GM19043 (cell line): ENCODE measurements around the gene SLC20A1.

ENCODE experiments used
- ATAC-seq: cut with Tn5 transposase; IDR thresholded peaks from one replicate; pipeline ENCODE4 v1.9.1; 2021; ENCODE audit warnings: low read depth; ENCODE audit not compliant: unreplicated experiment

SLC20A1 gene

GRCh38 chr2:112625474-112626114 is 20.1 kb upstream of the SLC20A1 start:
- ATAC-seq: no peak

DNA sequence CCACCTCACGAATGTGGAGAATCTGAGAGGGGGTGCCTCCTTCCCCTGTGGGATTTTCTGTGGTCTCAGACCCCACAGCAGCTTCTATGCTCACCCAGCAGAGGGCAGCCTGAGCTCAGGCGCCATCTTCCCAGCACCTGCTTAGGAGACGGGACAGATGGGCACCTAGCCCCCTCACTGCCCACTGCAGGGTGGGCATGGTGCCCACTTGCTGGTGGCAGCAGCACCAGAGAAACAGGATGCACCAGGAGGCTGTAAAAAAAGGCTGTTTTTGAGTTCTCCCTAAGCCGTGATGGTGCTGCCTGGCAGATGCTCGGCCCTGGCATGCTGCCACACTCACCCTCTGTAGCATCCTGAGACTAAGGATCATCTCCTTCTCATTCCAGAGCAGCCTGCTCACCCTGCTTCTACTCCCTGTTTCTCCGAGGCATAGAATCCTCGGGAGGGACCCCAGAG is 19.1 kb upstream of the SLC20A1 start:
- peak; percentile 43 for ATAC-seq

DNA sequence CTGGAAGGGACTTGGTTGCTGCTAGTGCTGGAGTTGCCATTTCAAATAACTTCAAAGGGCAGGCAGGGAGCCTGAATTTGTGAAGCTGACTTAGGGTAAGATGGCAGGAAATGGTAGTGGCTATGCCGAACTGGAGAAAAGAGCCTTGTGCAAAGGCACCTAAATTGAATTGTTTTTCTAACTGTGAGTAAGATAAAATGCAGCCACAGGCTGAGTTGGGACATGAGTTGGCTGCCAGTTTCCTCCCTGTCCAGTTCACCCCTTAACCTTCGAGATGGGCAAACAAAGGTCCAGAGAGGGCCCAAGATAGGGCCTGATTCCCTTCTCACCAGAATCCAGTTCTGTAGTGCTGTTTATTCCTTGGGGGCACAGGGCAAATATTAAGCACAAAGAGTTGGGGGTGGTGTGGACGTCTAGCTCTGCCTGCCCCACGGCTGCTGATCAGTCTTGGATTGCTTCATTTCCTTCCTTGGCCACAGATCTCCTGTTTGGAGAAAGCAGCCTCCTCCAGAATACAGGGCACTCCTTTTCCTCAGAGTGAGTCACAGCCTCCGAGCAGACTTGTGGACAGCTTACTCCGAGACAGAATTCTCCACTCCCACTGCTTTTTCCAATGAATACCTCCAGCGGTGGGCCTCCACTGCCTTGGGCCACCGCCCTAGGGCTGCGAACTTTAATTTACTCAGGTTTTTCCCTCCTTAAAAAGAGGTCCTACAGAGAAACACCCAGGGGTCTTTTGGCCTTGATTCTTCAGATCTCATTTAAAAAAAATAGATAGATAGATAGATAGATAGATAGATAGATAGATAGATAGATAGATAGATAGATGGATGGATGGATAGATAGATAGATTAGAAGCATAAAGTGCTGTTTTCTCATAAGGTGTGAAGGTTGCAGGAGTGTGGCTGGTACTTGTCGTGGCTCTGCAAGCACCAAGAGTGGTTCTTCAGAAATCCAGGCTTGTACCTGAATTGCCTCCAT is 18.4 kb upstream of the SLC20A1 start:
- no peak for ATAC-seq

- ATAC-seq: no peak
Measured at GRCh38 chr2:112629224-112629623, 16.5 kb upstream of the SLC20A1 start.

- no peak for ATAC-seq
Measured at GRCh38 chr2:112629823-112630222, 15.9 kb upstream of the SLC20A1 start.

DNA sequence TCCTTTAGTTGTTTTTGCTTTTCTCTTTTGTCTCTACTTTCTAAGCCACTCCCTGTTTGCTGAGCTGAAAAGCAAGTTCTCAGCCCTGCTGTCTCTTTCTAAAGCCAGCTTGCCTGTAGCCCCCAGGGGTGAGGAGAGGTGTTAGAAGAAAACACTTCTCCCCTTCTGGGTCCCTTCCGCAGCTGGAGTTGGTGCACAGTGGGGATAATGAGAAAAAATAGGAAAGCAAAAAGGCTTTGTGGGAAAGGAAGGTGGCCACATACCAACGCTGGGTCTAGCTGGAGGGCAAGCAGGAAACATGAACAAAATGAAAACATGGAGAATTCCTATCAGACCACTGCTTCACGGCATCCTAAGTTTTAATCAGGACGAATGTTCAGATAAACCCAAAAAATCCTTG is 15.5 kb upstream of the SLC20A1 start:
- no peak for ATAC-seq

DNA sequence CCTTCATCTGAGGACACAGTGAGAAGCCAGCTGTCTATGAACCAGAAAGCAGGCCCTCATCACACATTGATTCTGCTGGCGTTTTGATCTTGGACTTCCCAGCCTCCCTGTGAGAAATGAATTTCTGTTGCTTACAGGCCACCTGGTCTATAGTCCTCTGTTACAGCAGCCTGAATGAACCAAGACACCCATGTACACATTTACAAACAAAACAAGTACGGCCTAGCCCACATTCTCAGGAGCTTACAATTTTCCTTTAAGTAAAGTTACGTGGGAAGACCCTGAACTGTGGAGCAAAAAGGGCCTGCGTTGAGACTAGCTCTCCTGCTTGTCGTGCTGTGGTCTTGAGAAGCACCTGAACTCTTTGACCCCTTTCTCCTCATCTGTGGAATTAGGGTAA is 12.0 kb upstream of the SLC20A1 start:
- no peak for ATAC-seq

- no peak for ATAC-seq
Measured at GRCh38 chr2:112634153-112634873, 11.4 kb upstream of the SLC20A1 start.

- ATAC-seq: no peak
Measured at GRCh38 chr2:112634874-112635157, 10.9 kb upstream of the SLC20A1 start.

DNA sequence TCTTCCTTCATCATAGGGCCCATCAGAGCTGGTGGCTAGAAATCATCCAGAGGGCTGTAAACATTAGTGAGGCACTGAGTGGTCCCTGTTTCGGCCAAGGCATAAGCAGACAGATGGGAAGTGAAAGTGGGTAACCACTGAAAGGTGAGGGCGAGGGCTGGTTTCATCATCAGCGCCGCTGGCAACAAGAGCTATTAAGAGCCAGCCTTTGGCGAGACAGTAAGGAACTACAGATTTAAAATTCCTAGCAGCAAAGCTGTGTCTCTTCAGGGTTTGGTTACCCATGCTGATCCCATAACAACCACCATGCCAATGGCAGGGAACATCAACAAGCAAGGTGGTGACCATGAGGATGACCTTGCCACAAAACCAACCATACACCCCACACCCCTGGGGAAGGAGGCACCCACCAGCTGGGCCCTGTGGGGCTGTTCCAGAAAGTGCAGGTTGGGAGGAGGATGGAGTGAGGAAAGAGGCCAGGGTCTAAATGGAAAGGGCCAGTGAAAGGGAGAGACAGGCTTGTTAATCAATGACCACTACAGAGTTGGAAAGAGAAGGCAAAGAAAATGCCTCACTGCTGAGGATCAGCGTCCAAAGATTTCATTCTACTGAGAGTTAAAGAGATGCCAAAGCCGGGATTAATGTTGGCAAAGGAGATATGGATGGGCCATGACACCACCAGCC is 9.0 kb upstream of the SLC20A1 start:
- ATAC-seq: peak; percentile 87

DNA sequence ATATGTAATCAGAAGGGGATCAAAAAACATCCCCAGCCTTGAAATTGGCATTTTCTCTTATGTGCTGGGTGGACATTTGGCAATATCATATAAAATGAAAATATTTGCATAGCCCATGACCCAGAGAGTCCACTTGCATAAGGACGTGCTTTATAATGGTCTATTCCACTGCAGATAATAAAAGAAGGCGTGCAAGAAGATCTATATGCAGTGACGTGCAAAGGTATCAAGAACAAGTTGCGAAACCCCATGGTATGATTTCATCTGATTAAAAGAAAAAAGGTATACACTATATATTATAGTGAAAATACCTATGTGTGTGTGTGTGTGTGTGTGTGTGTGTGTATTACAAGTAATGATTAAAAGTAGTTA is 8.5 kb upstream of the SLC20A1 start:
- ATAC-seq: no peak

GRCh38 chr2:112639936-112640335 is 5.8 kb upstream of the SLC20A1 start:
- ATAC-seq: no peak

- ATAC-seq: no peak
Measured at GRCh38 chr2:112640467-112640799, 5.3 kb upstream of the SLC20A1 start.

DNA sequence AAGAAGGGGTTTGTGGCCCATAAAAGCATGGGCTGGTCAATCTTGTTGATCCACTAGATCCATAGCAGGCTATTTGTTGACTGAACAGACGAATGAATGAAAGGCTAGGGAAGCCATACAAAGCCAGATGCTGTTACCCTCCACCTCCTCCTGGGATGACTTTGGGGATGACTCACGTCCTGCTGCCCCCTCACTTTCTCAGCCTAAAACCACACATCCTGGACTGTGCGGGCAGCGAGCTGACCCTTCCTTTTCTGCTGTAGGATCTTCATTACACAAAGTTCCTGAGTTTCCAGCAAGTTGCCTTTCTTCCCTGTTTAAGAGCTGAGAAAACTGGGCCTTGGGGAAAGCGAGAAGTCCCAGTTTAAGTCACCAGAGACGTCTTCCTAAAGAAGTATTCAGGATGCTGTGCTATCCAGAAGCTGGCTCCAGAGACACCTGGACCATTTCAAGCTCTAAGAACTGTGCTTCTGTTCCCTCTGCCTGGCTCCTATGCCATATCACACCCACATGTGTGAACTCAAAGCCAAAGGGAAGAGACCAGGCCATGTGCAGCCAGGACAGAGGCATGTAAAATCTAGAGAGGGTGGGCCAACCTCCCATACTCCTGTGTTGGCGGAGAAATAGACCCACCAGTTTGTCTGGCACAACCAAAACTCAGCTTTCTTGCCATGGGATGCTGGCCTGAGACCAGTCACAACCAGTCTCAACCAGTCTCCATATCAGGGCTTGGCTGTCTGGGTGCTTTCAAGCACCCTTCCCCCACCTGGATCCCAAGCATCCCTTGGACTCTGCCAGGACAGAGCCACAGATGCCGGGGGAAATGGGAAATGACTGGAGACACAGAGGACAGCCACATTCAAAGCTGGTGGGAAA is 4.7 kb upstream of the SLC20A1 start:
- no peak for ATAC-seq

- no peak for ATAC-seq
Measured at GRCh38 chr2:112641701-112642100, 4.0 kb upstream of the SLC20A1 start.

GRCh38 chr2:112642561-112642960 is 3.2 kb upstream of the SLC20A1 start:
- no peak for ATAC-seq

DNA sequence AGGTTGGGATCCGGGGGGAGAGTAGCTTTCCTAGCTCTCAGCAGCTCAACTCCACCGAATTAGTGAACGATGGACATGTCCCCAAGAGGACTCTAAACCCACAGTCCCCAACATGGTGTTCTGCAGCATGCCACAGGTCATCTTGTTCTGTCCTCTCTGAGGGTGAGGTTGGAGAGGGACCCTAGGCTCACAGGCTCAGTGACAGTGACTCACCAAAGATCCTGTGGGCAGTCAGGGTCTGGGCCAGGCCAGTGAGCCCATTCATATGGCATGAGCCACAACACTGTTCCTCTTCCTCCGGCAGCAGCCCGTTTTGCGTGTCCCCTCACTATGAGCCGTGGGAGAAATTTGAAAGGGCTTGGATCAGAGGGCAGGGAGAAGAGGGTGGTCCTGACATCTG is 2.8 kb upstream of the SLC20A1 start:
- no peak for ATAC-seq

DNA sequence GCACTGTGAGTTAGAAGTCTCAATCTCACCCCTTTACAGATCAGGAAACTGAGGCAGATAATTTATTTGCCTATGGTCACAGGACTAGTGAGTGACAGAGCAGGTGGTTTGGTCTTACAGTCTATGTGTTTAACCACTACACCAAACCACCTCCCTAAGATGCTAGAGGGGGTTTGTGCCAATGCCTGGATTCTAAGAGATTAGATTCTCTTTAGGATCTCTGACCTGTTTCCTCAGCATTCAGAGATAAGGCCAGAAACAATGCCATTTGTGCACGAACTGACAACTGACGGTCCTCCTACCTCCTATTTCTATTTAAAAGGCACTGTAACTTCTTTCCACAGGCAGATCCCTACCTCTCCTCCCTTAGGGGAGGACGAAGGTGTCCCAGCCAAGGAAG is 2.3 kb upstream of the SLC20A1 start:
- no peak for ATAC-seq

DNA sequence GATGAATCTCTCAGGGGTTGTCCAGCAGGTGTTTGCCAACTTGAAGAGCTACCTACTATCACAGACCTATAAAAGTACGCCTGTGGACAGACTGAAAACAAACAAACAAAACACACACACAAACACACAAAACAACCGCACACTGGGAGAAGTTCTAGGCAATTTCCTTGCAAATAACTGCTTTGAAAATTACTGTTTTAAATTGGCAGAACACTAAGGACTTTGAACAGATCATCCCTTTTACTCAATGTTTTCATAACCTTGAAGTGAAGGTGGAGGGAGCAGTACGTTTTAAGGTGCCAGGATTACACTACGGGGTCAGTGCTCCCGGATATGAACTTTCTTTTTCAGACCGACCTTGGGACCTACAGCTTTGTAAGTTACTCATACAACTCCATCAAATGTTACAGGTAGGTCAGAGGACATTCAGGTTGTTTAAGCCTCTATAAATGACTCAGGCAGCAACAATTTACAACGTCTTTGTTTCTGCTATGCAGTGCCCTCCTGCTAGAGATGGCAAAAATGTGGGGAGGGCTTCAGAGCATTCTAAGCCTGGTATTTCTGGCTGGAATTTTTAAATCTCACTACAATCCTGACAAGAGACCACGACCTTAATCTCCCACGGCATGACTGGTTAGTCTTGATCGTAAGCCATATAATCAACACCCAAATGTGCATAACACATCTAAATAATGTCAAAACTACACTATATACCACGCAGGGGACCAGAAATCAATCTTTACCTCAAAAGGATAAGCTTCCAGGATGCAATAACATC is 1.4 kb upstream of the SLC20A1 start:
- ATAC-seq: no peak
